AG10803 (cell line): ENCODE data around the gene RHEBL1.

ENCODE experiments used
- DNase-seq: peaks from one replicate; pipeline ENCODE4 v3.0.0; 2010; ENCODE audit warnings: low read depth
- H3K4me3 ChIP-seq: 2 replicates; pipeline ENCODE4 v1.5.1; 2011; ENCODE audit warnings: mild to moderate bottlenecking, low read length, control low read depth
- CTCF ChIP-seq: conservative IDR thresholded peaks from 2 replicates; pipeline ENCODE4 v1.5.1; 2011; ENCODE audit warnings: mild to moderate bottlenecking, low read length, control low read depth, inconsistent platforms

The RHEBL1 gene

GRCh38 chr12:49030119-49030518 is 39.7 kb downstream of the RHEBL1 start:
- no peak for TF ChIP-seq CTCF
- DNase-seq: no peak
- no peak overlapping the region for H3K4me3 ChIP-seq

- no peak for DNase-seq
- TF ChIP-seq CTCF: no peak
- no peak overlapping the region for H3K4me3 ChIP-seq
Observed at GRCh38 chr12:49028666-49029275, 41.0 kb downstream of the RHEBL1 start.

GRCh38 chr12:49027846-49028555 is 41.8 kb downstream of the RHEBL1 start:
- TF ChIP-seq CTCF: no peak

GRCh38 chr12:49026678-49027480 is 42.9 kb downstream of the RHEBL1 start:
- DNase-seq: no peak
- no peak overlapping the region for H3K4me3 ChIP-seq
- no peak for TF ChIP-seq CTCF

More at GRCh38 chr12:49027846-49028555, 41.8 kb downstream of the RHEBL1 start:
- DNase-seq: no peak
- H3K4me3 ChIP-seq: no peak overlapping the region

- DNase-seq: no peak
- no peak for TF ChIP-seq CTCF
- H3K4me3 ChIP-seq: no peak overlapping the region
Observed at GRCh38 chr12:49026101-49026500, 43.7 kb downstream of the RHEBL1 start.

- no peak for DNase-seq
- no peak for TF ChIP-seq CTCF
Observed at GRCh38 chr12:49025463-49025862, 44.3 kb downstream of the RHEBL1 start.

More at GRCh38 chr12:49025463-49025862, 44.3 kb downstream of the RHEBL1 start:
- no peak overlapping the region for H3K4me3 ChIP-seq
